Activated CD8-positive, alpha-beta memory T cell treated with anti-CD3 and anti-CD28 coated beads, Interleukin-2, amount 10 ng/mL, durations not matched to agents 7 days and 5 days (primary cell): ENCODE measurements around the gene SETD2. TPM values are rescaled to one million over a fixed set of nuclear protein-coding genes. Genes with fewer than 3 reads are reported as not detected.
A peak's percentile ranks its signal among the peaks of the same experiment; 100 is the strongest.
"Not testable (repeated sequence)": the region's sequence is repeated elsewhere in the genome, so short reads cannot be mapped to it uniquely, and the experiment has no call there.

Experiments used
- ATAC-seq: fragments of 150-1000 bp; cut with Tn5 transposase; one replicate; pipeline ENCODE4 v1.10.0; 2021; ENCODE audit warnings: moderate library complexity
- CTCF ChIA-PET: fragments of 350-600 bp; sonication (Branson Sonifier 250); formaldehyde crosslinking; loops from one replicate; lab custom pipeline; 2021; ENCODE audit warnings: antibody characterized with exemption; lab: Charles Lee
- DNase-seq: peaks from one replicate; pipeline ENCODE4 v3.0.0-alpha.2; 2020
- H3K27ac Mint-ChIP-seq: one replicate; pipeline ENCODE4 v1.8.0; 2021; ENCODE audit warnings: mild to moderate bottlenecking, mixed read lengths
- H3K27me3 Mint-ChIP-seq: one replicate; pipeline ENCODE4 v1.8.0; 2021; ENCODE audit warnings: mixed read lengths
- H3K36me3 Mint-ChIP-seq: one replicate; pipeline ENCODE4 v1.8.0; 2021; ENCODE audit warnings: mild to moderate bottlenecking, mixed read lengths
- H3K4me1 Mint-ChIP-seq: one replicate; pipeline ENCODE4 v1.8.0; 2021; ENCODE audit warnings: mixed read lengths
- H3K4me3 Mint-ChIP-seq: one replicate; pipeline ENCODE4 v1.8.0; 2021; ENCODE audit warnings: mild to moderate bottlenecking, moderate library complexity, mixed read lengths
- H3K9me3 Mint-ChIP-seq: one replicate; pipeline ENCODE4 v1.8.0; 2022; ENCODE audit warnings: low read depth, mixed read lengths
- total RNA-seq, 2 experiments: library from RNA; stranded (reverse); gene quantifications; one replicate each; pipeline ENCODE4 v1.2.3, GENCODE V29; 2021

SETD2 gene
- total RNA-seq, 2 experiments from 2014 or later: 38.0 to 43.3 TPM

GRCh38 chr3:47163169-47164006, 525 bp downstream of the SETD2 start:
- CTCF ChIA-PET: interaction anchor here (0.7 to 3.9 kb wide), 15 partner anchors 11 to 225 kb away, joined by 3 to 17 read pairs (median 4); partner anchors contain the start of genes KIF9, KLHL18 and PTPN23
- ATAC-seq (peak; percentile 37), DNase-seq (peak; percentile 74)
- Mint-ChIP-seq H3K27me3 (no peaks in the 10 kb centered on the region), H3K27ac (peak overlapping the region; percentile 100), H3K4me3 (peak overlapping the region; percentile 99), H3K4me1 (peaks cover 46% of the 10 kb centered on the region), H3K9me3 (no peaks in the 10 kb centered on the region), H3K36me3 (peaks cover 20% of the 10 kb centered on the region)

DNA sequence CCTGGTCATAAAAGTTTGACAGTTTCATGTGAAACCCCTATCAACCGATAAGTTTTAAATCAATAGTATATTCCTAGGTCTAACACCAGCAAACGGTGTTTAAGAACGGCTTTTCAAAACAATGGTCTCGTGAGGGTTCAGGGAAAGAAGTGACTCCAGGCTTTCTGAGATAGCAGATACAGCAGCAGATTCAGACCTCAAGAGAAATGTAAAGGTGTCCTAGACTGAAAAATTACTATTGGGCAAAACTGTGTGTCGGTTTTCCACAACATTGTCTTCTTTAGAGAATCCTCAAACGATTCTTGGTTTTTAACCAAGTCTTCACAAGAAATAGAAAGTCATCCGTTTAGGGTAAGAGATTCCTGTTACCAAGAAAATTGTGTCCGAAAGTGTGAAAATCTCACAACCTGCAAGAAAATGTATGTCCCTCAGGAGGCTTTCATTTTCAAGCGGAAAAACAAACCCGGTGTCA, 1.2 kb downstream of the SETD2 start:
- Mint-ChIP-seq H3K4me1 (peaks cover 48% of the 10 kb centered on the region), H3K4me3 (peak overlapping the region; percentile 99), H3K36me3 (peaks cover 22% of the 10 kb centered on the region), H3K9me3 (no peaks in the 10 kb centered on the region), H3K27ac (peak overlapping the region; percentile 100), H3K27me3 (no peaks in the 10 kb centered on the region)
- no peak for ATAC-seq
- no peak for DNase-seq
- CTCF ChIA-PET: interaction anchor here (1.4 to 3.9 kb wide), 4 partner anchors 17 to 218 kb away, joined by 4 to 17 read pairs (median 8); partner anchors contain the start of gene PTPN23

- no peaks in the 10 kb centered on the region for H3K9me3 Mint-ChIP-seq
- H3K36me3 Mint-ChIP-seq: peaks cover 22% of the 10 kb centered on the region
- peak overlapping the region; percentile 99 for H3K4me3 Mint-ChIP-seq
- no peaks in the 10 kb centered on the region for H3K27me3 Mint-ChIP-seq
- ATAC-seq: no peak
- CTCF ChIA-PET: no interaction called here
- peaks cover 48% of the 10 kb centered on the region for H3K4me1 Mint-ChIP-seq
- peak overlapping the region; percentile 100 for H3K27ac Mint-ChIP-seq
- DNase-seq: no peak
These were observed 1.8 kb downstream of the SETD2 start for GRCh38 chr3:47161983-47162696.

DNA sequence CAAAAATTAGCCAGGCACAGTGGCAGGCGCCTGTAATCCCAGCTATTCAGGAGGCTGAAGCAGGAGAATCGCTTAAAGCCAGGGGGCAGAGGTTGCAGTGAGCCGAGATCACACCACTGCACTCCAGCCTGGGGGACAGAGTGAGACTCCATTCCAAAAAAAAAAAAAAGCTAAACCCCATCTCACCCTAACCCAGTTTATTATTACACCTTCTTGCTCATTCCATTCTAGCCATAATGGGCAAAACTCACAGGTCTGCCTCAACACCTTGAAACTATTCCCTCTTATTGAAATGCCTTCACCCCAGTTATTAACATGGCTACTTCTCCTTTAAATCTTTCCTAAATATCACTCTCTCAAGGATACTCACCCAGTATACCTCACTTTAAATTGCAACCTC, 4.1 kb downstream of the SETD2 start:
- CTCF ChIA-PET: interaction anchor here (0.7 to 1.0 kb wide), 3 partner anchors 13 to 164 kb away, joined by 3 read pairs; no protein-coding TSS in a partner anchor
- H3K4me3 Mint-ChIP-seq: no peak overlapping the region
- H3K27ac Mint-ChIP-seq: no peak overlapping the region
- H3K27me3 Mint-ChIP-seq: no peaks in the 10 kb centered on the region
- H3K36me3 Mint-ChIP-seq: peaks cover 22% of the 10 kb centered on the region
- no peaks in the 10 kb centered on the region for H3K9me3 Mint-ChIP-seq
- peaks cover 40% of the 10 kb centered on the region for H3K4me1 Mint-ChIP-seq
- ATAC-seq: no peak
- DNase-seq: no peak

GRCh38 chr3:47158208-47158607, 5.7 kb downstream of the SETD2 start:
- ATAC-seq (no peak), DNase-seq (no peak)
- Mint-ChIP-seq H3K27me3 (no peaks in the 10 kb centered on the region), H3K4me3 (no peak overlapping the region), H3K9me3 (no peaks in the 10 kb centered on the region), H3K36me3 (peaks cover 22% of the 10 kb centered on the region), H3K27ac (no peak overlapping the region), H3K4me1 (peaks cover 40% of the 10 kb centered on the region)
- CTCF ChIA-PET: no interaction called here

DNA sequence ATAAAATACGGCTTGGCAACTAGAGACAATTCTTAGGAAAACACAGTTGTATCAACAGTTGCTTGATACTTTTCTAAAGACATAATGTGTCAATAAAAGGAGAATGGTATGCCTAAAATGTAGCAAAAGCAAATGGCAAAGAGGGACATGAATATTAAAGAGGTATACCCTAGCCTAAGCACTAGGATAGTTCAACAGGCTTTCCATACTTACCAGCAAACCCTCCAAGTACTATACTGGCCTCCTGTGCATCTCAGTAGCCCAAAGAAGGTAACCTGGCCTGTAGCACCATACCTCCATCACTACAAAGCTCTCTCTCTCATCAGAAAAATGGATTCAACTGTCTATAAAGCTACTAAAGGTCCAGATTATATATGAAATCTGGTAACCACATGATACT, 7.5 kb downstream of the SETD2 start:
- no peak for ATAC-seq
- H3K36me3 Mint-ChIP-seq: peaks cover 19% of the 10 kb centered on the region

DNA sequence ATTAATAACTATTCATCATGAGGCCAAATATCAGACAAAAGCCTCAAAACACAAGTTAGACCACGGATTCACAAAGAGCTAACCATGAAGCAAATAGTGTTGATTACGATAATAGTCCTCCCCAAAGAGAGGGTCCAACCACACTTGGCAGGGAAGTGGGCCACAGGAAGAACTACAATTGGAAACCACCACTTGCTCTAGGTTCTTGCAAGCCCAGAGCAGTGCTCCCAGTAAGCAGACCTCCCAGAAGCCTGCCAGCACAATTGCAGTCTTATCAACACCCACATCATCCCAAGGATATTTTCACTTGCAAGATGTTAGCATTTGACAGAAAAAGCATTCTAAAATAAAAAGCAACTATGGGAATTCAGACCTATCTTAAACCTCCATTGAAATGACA, 11.3 kb downstream of the SETD2 start:
- Mint-ChIP-seq H3K27me3 (no peaks in the 10 kb centered on the region), H3K4me3 (no peak overlapping the region), H3K4me1 (peaks cover 27% of the 10 kb centered on the region), H3K27ac (no peak overlapping the region), H3K36me3 (peaks cover 4% of the 10 kb centered on the region), H3K9me3 (no peaks in the 10 kb centered on the region)
- DNase-seq (no peak), ATAC-seq (no peak)
- CTCF ChIA-PET: interaction anchor here (1.3 kb wide), 1 partner anchor 11 kb away, joined by 3 read pairs; no protein-coding TSS in a partner anchor

More for the DNA sequence above, 7.5 kb downstream of the SETD2 start:
- DNase-seq: no peak
- Mint-ChIP-seq H3K4me1 (peaks cover 40% of the 10 kb centered on the region), H3K9me3 (no peaks in the 10 kb centered on the region), H3K27ac (no peak overlapping the region), H3K4me3 (no peak overlapping the region), H3K27me3 (no peaks in the 10 kb centered on the region)
- CTCF ChIA-PET: no interaction called here

DNA sequence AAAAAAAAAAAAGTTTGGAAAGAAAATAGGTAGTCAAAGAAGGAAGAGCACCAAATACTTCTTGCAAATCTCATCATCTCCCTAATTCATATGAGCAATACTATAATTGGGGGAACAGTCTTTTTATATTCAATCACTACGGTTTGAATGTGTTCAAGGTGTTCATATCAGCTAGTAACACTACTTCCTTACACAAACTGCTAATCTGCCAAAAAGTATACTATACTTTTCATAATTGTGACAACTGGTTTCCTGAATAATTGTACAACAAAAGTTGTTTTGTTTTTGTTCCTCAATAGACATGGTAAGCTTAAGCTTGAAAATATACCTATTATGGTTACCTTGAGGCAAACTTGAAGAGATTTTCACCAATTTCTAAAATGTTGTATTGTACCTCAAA, 12.1 kb downstream of the SETD2 start:
- Mint-ChIP-seq H3K36me3 (peaks cover 4% of the 10 kb centered on the region), H3K27me3 (no peaks in the 10 kb centered on the region), H3K9me3 (no peaks in the 10 kb centered on the region), H3K4me1 (peaks cover 25% of the 10 kb centered on the region), H3K4me3 (no peak overlapping the region), H3K27ac (no peak overlapping the region)
- no peak for ATAC-seq
- no peak for DNase-seq
- CTCF ChIA-PET: interaction anchor here (1.3 to 1.5 kb wide), 2 partner anchors 10 to 12 kb away, joined by 3 to 5 read pairs; partner anchors contain the start of gene SETD2

GRCh38 chr3:47149339-47149933, 14.5 kb downstream of the SETD2 start:
- ATAC-seq (no peak), DNase-seq (no peak)
- CTCF ChIA-PET: interaction anchor here (0.6 to 1.0 kb wide), 2 partner anchors 16 to 21 kb away, joined by 3 to 4 read pairs; no protein-coding TSS in a partner anchor
- peaks cover 22% of the 10 kb centered on the region for H3K4me1 Mint-ChIP-seq
- H3K36me3 Mint-ChIP-seq: peaks cover 4% of the 10 kb centered on the region
- H3K9me3 Mint-ChIP-seq: no peaks in the 10 kb centered on the region
- H3K4me3 Mint-ChIP-seq: no peak overlapping the region
- H3K27me3 Mint-ChIP-seq: no peaks in the 10 kb centered on the region
- no peak overlapping the region for H3K27ac Mint-ChIP-seq

GRCh38 chr3:47145272-47145671, 18.6 kb downstream of the SETD2 start:
- Mint-ChIP-seq H3K36me3 (peaks cover 1% of the 10 kb centered on the region), H3K4me3 (no peak overlapping the region), H3K27me3 (no peaks in the 10 kb centered on the region), H3K9me3 (no peaks in the 10 kb centered on the region), H3K4me1 (peaks cover 23% of the 10 kb centered on the region), H3K27ac (no peak overlapping the region)
- CTCF ChIA-PET: interaction anchor here (1.1 kb wide), 1 partner anchor 28 kb away, joined by 3 read pairs; no protein-coding TSS in a partner anchor
- ATAC-seq (no peak), DNase-seq (no peak)

DNA sequence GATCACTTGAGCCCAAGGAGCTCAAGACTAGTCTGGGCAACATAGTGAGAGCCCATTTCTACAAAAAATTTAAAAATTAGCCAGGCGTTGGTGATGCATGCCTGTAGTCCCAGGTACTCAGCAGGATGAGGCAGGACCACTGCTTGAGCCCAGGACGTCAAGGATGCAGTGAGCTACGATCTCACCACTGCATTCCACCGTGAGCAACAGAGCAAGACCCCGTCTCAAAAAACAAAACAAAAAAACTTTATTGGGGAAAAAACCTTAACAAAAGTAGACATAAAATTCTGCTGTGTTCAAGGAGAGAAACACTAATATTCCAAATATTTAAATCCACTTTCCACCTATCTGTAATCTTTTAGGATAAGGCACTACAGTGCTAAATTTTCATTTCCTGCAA, 20.8 kb downstream of the SETD2 start:
- CTCF ChIA-PET: interaction anchor here (0.7 kb wide), 1 partner anchor 11 kb away, joined by 3 read pairs; no protein-coding TSS in a partner anchor
- no peaks in the 10 kb centered on the region for H3K27me3 Mint-ChIP-seq
- no peak overlapping the region for H3K4me3 Mint-ChIP-seq
- no peak for ATAC-seq
- H3K36me3 Mint-ChIP-seq: peaks cover 9% of the 10 kb centered on the region
- no peak overlapping the region for H3K27ac Mint-ChIP-seq
- DNase-seq: no peak
- no peaks in the 10 kb centered on the region for H3K9me3 Mint-ChIP-seq
- peaks cover 16% of the 10 kb centered on the region for H3K4me1 Mint-ChIP-seq

DNA sequence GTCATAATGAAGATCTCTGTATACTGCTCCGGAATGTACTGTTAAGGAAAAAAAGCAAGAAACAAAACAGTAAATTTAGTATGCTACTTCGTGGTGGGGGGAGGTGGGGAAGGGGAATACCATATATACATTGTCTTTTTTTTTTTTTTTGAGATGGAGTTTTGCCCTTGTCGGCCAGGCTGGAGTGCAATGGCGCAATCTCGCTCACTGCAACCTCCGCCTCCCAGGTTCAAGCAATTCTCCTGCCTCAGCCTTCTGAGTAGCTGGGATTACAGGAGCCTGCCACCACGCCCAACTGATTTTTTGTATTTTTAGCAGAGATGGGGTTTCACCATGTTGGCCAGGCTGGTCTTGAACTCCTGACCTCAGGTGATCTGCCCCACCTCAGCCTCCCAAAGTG, 21.4 kb downstream of the SETD2 start:
- CTCF ChIA-PET: interaction anchor here (1.0 kb wide), 1 partner anchor 10 kb away, joined by 3 read pairs; no protein-coding TSS in a partner anchor
- H3K4me1 Mint-ChIP-seq: peaks cover 16% of the 10 kb centered on the region
- H3K27me3 Mint-ChIP-seq: not testable (repeated sequence)

More for the DNA sequence above, 21.4 kb downstream of the SETD2 start:
- H3K36me3 Mint-ChIP-seq, H3K4me3 Mint-ChIP-seq, H3K9me3 Mint-ChIP-seq, DNase-seq, H3K27ac Mint-ChIP-seq, ATAC-seq: not testable (repeated sequence)
